Activated CD4-positive, alpha-beta T cell treated with anti-CD3 and anti-CD28 coated beads, Interleukin-2, amount 50 U/mL, for 4 hours (primary cell): ENCODE data around the gene LETM1.

Experiments
- DNase-seq, 2 experiments: peaks; one replicate each; pipeline ENCODE4 v3.0.0-alpha.2; 2020

LETM1 gene

GRCh38 chr4:1773754-1774153 is 82.2 kb downstream of the LETM1 start:
- no peak for DNase-seq

- no peak for DNase-seq
These were observed 83.0 kb downstream of the LETM1 start for GRCh38 chr4:1772853-1773538.

GRCh38 chr4:1771555-1772305 is 84.2 kb downstream of the LETM1 start:
- DNase-seq, result no peak

GRCh38 chr4:1770791-1771231 is 85.1 kb downstream of the LETM1 start:
- no peak for DNase-seq

GRCh38 chr4:1770245-1770644 is 85.7 kb downstream of the LETM1 start:
- no peak for DNase-seq

GRCh38 chr4:1769692-1770091 is 86.3 kb downstream of the LETM1 start:
- DNase-seq, result no peak

- no peak for DNase-seq
These were observed 87.5 kb downstream of the LETM1 start for GRCh38 chr4:1768367-1769034.

- DNase-seq, result no peak
These were observed 88.1 kb downstream of the LETM1 start for GRCh38 chr4:1767770-1768366.

- DNase-seq, result no peak
These were observed 88.7 kb downstream of the LETM1 start for GRCh38 chr4:1767061-1767769.

GRCh38 chr4:1766106-1767060 is 89.6 kb downstream of the LETM1 start:
- DNase-seq, result no peak

- no peak for DNase-seq
These were observed 90.4 kb downstream of the LETM1 start for GRCh38 chr4:1765409-1766072.

- no peak for DNase-seq
These were observed 91.3 kb downstream of the LETM1 start for GRCh38 chr4:1764670-1765069.

- no peak for DNase-seq
These were observed 92.3 kb downstream of the LETM1 start for GRCh38 chr4:1763550-1764080.

- no peak for DNase-seq
These were observed 92.8 kb downstream of the LETM1 start for GRCh38 chr4:1763070-1763549.

- DNase-seq, result no peak
These were observed 93.5 kb downstream of the LETM1 start for GRCh38 chr4:1762264-1763010.
